ENCODE measurements around the gene GNAS.

GRCh38 chr20:58832457-58832856 lies 20.1 kb upstream of the GNAS start:
- no peak for TF ChIP-seq CTCF (IDR thresholded peaks at IDR 0.05 in 4 of 5, conservative IDR thresholded peaks at IDR 0.05 in 1 of 5)
- TF ChIP-seq POLR2A (IDR thresholded peaks at IDR 0.05), result no peak
